IPS DF 6.9 (cell line): Measurements from ENCODE around the gene SFMBT2.
"Not testable (repeated sequence)": the region's sequence is repeated elsewhere in the genome, so short reads cannot be mapped to it uniquely, and the experiment has no call there.

ENCODE experiments used
- DNase-seq: peaks from one replicate; pipeline ENCODE4 v3.0.0-alpha.2; 2013; ENCODE audit warnings: low read depth, low spot score
- H3K27ac ChIP-seq: one replicate; pipeline ENCODE4 v1.5.1; 2013; ENCODE audit warnings: low read length, control low read depth
- H3K27me3 ChIP-seq: 2 replicates; pipeline ENCODE4 v1.6.1; 2013; ENCODE audit warnings: mild to moderate bottlenecking, low read length; ENCODE audit not compliant: control insufficient read depth, insufficient read depth
- H3K36me3 ChIP-seq: 2 replicates; pipeline ENCODE4 v1.6.1; 2013; ENCODE audit warnings: low read length; ENCODE audit not compliant: control insufficient read depth, insufficient read depth
- H3K4me1 ChIP-seq: 2 replicates; pipeline ENCODE4 v1.6.1; 2013; ENCODE audit warnings: low read length; ENCODE audit not compliant: control insufficient read depth, insufficient read depth
- H3K4me3 ChIP-seq: 2 replicates; pipeline ENCODE4 v1.5.1; 2013; ENCODE audit warnings: mild to moderate bottlenecking, low read length
- H3K9me3 ChIP-seq: 2 replicates; pipeline ENCODE4 v1.6.1; 2013; ENCODE audit warnings: low read length, inconsistent platforms; ENCODE audit not compliant: control insufficient read depth, insufficient read depth
- WGBS: extraction: QIAGEN DNeasy Blood & Tissue Kit; methylation state at CpG from one replicate; pipeline ENCODE4 v1.1.7; 2013; ENCODE audit warnings: mixed read lengths, missing lambda C conversion rate; ENCODE audit not compliant: insufficient read length, insufficient coverage; 5-methylcytosine and 5-hydroxymethylcytosine counted together

The SFMBT2 gene

DNA sequence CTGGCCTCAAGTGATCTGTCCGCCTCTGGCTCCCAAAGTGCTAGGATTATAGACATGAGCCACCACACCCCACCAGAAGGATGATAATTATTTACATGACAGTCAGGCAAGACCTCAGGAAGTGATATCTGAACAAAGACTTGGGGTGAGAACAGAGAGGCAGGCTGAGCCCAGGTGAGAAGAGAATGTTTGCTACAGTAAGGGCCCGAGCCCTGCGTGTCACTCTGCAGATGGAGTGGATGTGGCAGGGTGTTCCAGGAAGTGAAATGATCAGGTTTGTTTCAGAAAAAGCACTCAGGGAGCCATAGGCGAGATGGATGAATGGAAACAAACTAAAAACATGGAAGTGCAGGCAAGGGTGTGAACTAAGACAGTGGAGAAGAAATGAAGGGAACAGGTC, 22.2 kb downstream of the SFMBT2 start:
- no peak for DNase-seq
- Histone ChIP-seq H3K27me3 (no peaks in the 10 kb centered on the region), H3K27ac (no peak overlapping the region), H3K4me1 (peaks cover 2% of the 10 kb centered on the region; the same call in 1 of the 2 replicates), H3K36me3 (no peaks in the 10 kb centered on the region), H3K4me3 (no peak overlapping the region), H3K9me3 (no peaks in the 10 kb centered on the region)
- no CpG with 5 or more reads among the region's 4 CpGs for WGBS

DNA sequence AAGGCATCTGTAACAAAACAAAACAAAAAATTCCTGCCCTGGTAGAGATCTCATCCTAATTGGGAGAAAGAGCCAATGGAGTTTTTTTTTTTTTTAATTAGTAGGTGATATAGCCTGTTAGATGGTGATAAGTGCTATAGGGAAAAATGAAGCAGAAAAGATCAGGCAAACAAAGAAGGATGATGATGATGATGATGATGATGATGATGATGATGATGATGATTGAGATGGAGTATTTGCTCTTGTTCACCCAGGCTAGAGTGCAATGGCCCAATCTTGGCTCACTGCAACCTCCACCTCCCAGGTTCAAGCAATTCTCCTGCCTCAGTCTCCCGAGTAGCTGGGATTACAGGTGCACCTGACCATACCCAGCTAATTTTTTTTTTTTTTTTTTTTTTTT, 22.7 kb downstream of the SFMBT2 start:
- not testable (repeated sequence) for DNase-seq, H3K4me1 ChIP-seq

DNA sequence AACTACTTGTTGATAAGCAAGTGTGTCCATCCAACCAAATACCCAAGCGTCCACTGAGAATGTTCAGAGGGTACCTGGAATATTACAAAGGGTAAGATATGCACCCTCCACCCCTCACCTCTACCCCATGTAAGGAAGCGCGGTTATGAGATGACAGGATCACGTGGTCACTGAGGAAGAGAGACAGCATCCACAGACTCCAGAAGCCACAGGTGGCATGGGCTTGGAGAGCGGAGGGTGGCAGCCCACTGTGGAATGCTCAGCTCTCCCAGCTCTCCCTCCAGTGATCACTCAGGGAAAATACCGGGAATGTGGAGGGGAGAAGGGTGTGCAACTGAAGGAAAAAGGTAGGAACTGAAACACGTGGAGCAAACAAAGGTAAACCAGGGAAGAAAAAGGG, 25.7 kb downstream of the SFMBT2 start:
- Histone ChIP-seq H3K27me3 (no peaks in the 10 kb centered on the region), H3K36me3 (no peaks in the 10 kb centered on the region), H3K9me3 (no peaks in the 10 kb centered on the region), H3K4me3 (no peak overlapping the region), H3K4me1 (peaks cover 2% of the 10 kb centered on the region; the same call in 1 of the 2 replicates), H3K27ac (no peak overlapping the region)
- DNase-seq: no peak
- WGBS: no CpG with 5 or more reads among the region's 7 CpGs

More for the DNA sequence above, 22.7 kb downstream of the SFMBT2 start:
- no CpG with 5 or more reads among the region's 1 CpG for WGBS
- not testable (repeated sequence) for H3K27me3 ChIP-seq, H3K27ac ChIP-seq, H3K36me3 ChIP-seq, H3K9me3 ChIP-seq, H3K4me3 ChIP-seq

DNA sequence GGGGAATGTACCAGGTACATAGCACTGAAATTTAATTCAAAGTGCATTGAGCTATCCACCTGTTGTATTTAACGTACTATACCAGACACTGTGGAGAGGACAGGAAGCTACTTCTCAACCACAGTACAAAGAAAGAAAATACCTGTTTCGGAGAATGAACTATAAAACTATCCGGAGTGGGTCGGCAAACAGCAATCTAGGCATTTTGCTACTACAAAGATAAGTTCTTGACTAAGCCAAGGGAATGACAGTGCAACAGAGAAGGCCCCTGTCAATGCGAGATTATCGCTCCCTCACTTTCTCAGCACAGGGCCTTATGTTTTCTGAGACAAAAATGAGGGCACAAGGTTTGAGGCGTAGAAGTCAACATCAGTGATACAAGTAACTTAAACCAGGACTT, 27.4 kb downstream of the SFMBT2 start:
- H3K4me1 ChIP-seq: no peaks in the 10 kb centered on the region
- H3K27ac ChIP-seq: no peak overlapping the region
- peaks cover 7% of the 10 kb centered on the region; the same call in 1 of the 2 replicates for H3K36me3 ChIP-seq
- H3K27me3 ChIP-seq: no peaks in the 10 kb centered on the region
- H3K9me3 ChIP-seq: no peaks in the 10 kb centered on the region
- no peak for DNase-seq
- H3K4me3 ChIP-seq: no peak overlapping the region
- no CpG with 5 or more reads among the region's 7 CpGs for WGBS

DNA sequence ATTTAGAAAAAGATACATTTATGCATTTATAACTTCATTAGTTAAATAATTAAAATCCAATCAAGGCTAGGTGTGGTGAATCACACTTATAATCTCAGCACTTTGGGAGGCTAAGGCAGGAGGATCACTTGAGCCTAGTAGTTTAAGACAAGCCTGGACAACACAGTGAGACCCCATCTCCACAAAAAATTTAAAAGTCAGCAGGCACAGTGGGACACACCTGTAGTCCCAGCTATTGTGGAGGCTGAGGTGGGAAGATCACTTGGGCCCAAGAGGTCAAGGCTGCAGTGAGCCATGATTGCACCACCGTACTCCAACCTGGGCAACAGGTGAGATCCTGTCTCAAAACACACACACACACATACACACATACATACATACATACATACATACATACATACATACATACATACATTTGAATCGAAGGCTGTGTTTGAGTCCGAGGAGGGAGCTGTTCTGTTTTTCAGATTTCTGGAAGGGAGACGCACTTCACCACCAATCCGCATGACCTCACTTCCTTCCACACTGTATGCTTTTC, 30.1 kb downstream of the SFMBT2 start:
- no peak for DNase-seq
- Histone ChIP-seq H3K4me3 (no peak overlapping the region), H3K27me3 (no peaks in the 10 kb centered on the region), H3K36me3 (peaks cover 15% of the 10 kb centered on the region; the same call in 1 of the 2 replicates), H3K9me3 (no peaks in the 10 kb centered on the region), H3K27ac (no peak overlapping the region), H3K4me1 (no peaks in the 10 kb centered on the region)
- no CpG with 5 or more reads among the region's 5 CpGs for WGBS

DNA sequence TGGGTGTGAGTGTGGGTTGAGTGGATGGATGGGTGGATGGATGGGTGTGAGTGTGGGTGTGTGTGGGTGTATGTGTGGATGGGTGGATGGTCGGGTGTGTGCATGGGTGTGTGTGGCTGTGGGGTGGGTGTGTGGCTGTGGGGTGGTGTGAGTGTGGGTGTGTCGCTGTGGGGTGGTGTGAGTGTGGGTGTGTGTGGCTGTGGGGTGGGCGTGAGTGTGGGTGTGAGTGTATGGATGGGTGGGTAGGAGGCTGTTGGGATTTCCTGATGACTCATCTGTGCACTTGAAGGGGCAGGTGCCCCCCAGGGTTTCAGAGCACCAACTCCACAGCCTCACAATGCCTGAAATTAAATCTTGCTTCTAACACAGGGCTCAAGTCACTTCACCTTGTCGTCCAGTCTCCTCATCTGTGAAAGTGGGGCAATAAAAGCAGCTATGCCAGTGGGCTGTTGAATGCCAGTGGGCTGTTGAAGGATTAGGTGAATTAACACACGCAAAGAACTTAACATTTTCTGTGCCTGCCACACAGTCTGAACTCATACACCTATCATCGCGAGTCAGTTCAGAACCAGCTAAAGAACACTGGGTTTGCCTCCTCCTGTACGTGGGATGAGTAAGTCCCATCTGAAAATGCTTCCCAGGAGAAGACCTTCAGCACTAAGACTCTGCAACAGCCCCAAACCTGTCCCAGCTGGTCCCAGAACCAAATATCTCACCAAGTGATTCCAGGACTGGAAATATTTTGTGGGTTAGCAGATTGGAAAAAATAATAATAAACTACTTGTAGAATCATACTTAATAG, 32.0 kb downstream of the SFMBT2 start:
- Histone ChIP-seq H3K27me3 (no peaks in the 10 kb centered on the region), H3K27ac (no peak overlapping the region), H3K4me1 (no peaks in the 10 kb centered on the region), H3K36me3 (peaks cover 15% of the 10 kb centered on the region; the same call in 1 of the 2 replicates), H3K9me3 (no peaks in the 10 kb centered on the region), H3K4me3 (no peak overlapping the region)
- DNase-seq: no peak
- WGBS: 100% methylated on average over 1 of the region's 8 CpGs

DNA sequence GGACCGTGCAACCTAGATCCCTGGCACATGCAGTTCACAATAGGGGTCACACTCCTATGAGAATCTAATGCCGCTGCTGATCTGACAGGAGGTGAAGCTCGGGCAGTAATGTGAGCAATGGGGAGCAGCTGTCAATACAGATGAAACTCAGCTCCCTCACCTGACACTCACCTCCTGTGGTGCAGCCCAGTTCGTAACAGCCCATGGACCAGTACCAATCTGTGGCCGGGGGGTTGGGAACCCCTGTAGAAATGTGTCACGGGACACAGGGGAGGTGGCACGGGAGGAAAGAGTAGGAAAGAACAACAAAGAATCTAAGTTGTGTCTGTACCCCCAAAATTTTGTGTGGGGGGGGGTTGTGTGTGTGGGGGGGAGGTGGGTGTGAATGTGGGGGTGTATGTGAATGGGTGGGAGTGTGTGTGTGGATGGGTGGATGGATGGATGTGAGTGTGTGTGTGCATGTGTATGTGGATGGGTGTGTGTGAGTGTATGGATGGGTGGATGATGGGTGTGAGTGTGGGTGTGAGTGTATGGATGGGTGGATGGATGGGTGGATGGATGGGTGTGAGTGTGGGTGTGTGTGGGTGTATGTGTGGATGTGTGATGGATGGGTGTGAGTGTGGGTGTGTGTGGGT, 33.1 kb downstream of the SFMBT2 start:
- no peak for DNase-seq
- no peaks in the 10 kb centered on the region for H3K27me3 ChIP-seq
- no peaks in the 10 kb centered on the region for H3K9me3 ChIP-seq
- no peaks in the 10 kb centered on the region for H3K4me1 ChIP-seq
- no CpG with 5 or more reads among the region's 7 CpGs for WGBS
- H3K4me3 ChIP-seq: no peak overlapping the region
- H3K36me3 ChIP-seq: peaks cover 17% of the 10 kb centered on the region; the same call in 1 of the 2 replicates
- H3K27ac ChIP-seq: no peak overlapping the region

DNA sequence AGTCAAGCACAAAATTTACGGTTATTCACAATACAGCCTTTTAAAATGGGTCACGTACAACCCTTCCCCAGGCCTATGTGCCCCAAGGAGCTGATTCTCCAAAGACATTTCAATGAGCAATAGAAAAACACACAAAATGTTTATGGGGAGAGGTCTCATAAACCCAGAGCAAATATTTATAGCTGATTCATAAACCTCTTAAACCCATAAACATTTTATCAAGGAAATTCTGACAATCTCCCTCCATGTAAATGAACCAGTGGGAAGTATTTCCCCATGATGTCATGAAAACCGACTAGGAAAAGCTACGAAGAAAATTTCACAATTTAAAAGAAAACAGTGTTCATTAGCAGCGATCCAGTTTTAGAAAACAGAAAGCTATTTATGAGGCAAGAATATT, 36.0 kb downstream of the SFMBT2 start:
- no peak for DNase-seq
- H3K4me1 ChIP-seq: no peaks in the 10 kb centered on the region
- no peak overlapping the region for H3K27ac ChIP-seq
- no peak overlapping the region for H3K4me3 ChIP-seq
- no CpG with 5 or more reads among the region's 5 CpGs for WGBS
- no peaks in the 10 kb centered on the region for H3K9me3 ChIP-seq
- H3K36me3 ChIP-seq: peaks cover 17% of the 10 kb centered on the region; the same call in 1 of the 2 replicates
- H3K27me3 ChIP-seq: no peaks in the 10 kb centered on the region

DNA sequence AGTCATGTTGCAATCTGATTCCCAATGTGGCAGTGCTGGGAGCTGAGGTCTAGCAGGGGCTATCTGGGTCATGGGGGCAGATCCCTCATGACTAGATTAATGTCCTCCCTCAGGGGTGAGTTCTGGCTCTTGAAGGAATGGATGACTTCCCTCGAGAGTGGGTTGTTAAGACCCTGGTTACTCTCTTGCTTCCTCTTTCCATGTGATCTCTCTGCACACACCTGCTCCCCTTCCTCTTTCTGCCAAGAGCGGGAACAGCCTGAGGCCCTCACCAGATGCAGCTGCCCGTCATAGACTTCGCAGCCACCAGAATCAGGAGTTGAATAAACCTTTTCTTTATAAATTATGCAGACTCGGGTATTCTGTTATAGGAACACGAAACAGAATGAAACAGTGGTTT, 37.8 kb downstream of the SFMBT2 start:
- H3K9me3 ChIP-seq: no peaks in the 10 kb centered on the region
- peaks cover 8% of the 10 kb centered on the region; the same call in 1 of the 2 replicates for H3K36me3 ChIP-seq
- WGBS: no CpG with 5 or more reads among the region's 6 CpGs
- no peak for DNase-seq
- no peaks in the 10 kb centered on the region for H3K4me1 ChIP-seq
- no peak overlapping the region for H3K27ac ChIP-seq
- H3K27me3 ChIP-seq: no peaks in the 10 kb centered on the region
- no peak overlapping the region for H3K4me3 ChIP-seq

DNA sequence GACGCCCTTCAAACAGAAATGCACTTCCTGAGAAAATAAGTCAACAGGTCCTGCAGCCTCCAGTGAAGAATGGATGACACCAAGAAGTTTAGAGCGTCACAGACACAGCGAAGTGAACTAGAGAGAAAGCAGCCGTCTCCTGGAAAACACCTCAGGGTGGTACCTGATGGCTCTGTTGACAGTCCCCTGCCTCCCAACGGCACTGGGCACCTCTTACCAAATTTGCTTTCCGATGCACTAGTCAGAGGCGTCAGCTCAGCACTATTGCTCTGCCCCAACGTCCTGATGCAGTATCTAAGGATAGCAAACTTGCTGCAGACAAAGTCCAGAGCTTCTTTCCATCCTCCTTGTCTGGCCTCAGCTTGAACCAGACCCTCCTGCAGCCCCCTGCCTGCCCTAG, 38.3 kb downstream of the SFMBT2 start:
- no CpG with 5 or more reads among the region's 8 CpGs for WGBS
- no peak for DNase-seq
- H3K27me3 ChIP-seq: no peaks in the 10 kb centered on the region
- no peak overlapping the region for H3K27ac ChIP-seq
- no peak overlapping the region for H3K4me3 ChIP-seq
- H3K36me3 ChIP-seq: peaks cover 3% of the 10 kb centered on the region; the same call in 1 of the 2 replicates
- H3K9me3 ChIP-seq: no peaks in the 10 kb centered on the region
- no peaks in the 10 kb centered on the region for H3K4me1 ChIP-seq
